ENCODE measurements around the gene TACR2. TPM values are rescaled to one million over a fixed set of nuclear protein-coding genes. Genes with fewer than 3 reads are reported as not detected.

TACR2 gene
- polyA plus RNA-seq (2012; ENCODE audit: insufficient read length, low read depth): 0.48 TPM

DNA sequence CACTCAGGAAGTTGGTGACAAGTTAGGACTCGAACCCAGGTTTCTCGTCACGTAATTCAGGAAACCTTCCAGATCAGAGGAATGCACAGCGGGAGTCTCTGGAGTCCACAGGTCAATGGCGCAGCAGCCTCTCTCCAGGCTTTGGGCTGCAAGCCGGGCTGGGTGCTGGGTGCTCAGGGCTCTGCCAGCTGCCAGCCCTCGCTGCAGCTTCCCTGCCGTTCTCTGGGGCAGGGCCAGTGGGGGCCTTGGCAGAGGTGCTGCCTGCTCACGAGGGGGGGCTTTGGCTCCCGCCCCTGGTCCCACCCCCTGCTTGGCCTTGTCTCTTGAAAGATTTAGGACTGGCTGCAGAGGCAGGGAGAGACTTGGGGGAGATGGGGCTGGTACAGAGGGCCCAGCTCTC is at the start of gene TACR2:
Gene TACR2 (minus strand): TSS at position 224 of the 400 bp plus-strand sequence. CDS start 595 bp downstream, outside the sequence.
- TF ChIP-seq FOXP2 (optimal IDR thresholded peaks at IDR 0.05; ENCODE audit: borderline replicate concordance, extremely low read depth, extremely low read length, insufficient read depth) (no peak), TAF1 (IDR thresholded peaks at IDR 0.05; ENCODE audit: borderline replicate concordance, insufficient read depth, low read length) (no peak), SIN3A (IDR thresholded peaks at IDR 0.05; ENCODE audit: borderline replicate concordance, insufficient read depth, low read length) (no peak), POLR2AphosphoS5 (IDR thresholded peaks at IDR 0.05; ENCODE audit: low read depth, low read length) (no peak)
- TF ChIP-seq, protein P1, sequence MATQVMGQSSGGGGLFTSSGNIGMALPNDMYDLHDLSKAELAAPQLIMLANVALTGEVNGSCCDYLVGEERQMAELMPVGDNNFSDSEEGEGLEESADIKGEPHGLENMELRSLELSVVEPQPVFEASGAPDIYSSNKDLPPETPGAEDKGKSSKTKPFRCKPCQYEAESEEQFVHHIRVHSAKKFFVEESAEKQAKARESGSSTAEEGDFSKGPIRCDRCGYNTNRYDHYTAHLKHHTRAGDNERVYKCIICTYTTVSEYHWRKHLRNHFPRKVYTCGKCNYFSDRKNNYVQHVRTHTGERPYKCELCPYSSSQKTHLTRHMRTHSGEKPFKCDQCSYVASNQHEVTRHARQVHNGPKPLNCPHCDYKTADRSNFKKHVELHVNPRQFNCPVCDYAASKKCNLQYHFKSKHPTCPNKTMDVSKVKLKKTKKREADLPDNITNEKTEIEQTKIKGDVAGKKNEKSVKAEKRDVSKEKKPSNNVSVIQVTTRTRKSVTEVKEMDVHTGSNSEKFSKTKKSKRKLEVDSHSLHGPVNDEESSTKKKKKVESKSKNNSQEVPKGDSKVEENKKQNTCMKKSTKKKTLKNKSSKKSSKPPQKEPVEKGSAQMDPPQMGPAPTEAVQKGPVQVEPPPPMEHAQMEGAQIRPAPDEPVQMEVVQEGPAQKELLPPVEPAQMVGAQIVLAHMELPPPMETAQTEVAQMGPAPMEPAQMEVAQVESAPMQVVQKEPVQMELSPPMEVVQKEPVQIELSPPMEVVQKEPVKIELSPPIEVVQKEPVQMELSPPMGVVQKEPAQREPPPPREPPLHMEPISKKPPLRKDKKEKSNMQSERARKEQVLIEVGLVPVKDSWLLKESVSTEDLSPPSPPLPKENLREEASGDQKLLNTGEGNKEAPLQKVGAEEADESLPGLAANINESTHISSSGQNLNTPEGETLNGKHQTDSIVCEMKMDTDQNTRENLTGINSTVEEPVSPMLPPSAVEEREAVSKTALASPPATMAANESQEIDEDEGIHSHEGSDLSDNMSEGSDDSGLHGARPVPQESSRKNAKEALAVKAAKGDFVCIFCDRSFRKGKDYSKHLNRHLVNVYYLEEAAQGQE (IDR thresholded peaks at IDR 0.05; ENCODE audit: insufficient read depth in 1 of 2, low read depth in 2 of 2, low read length in 2 of 2): no peak

DNA sequence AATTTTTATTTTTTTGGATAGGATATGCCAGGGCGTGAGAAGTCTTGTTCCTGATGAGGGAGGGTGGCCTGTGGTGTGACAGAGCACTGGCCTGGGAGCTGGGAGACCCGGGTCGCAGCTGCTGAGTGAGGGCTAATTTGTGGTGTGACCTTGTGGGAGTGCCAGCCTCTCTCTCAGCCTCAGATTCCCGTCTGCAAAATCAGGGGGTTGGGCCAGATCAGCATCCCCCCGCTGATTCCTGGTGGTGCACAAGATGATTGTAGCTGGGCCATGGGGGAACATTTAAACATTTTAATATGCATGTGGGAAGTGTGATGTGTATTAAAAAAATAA is 49.4 kb upstream of the TACR2 start:
- TF ChIP-seq FOXP2 (optimal IDR thresholded peaks at IDR 0.05; ENCODE audit: borderline replicate concordance, extremely low read depth, extremely low read length, insufficient read depth) (no peak), POLR2AphosphoS5 (IDR thresholded peaks at IDR 0.05; ENCODE audit: low read depth, low read length) (no peak), SIN3A (IDR thresholded peaks at IDR 0.05; ENCODE audit: borderline replicate concordance, insufficient read depth, low read length) (no peak), TAF1 (IDR thresholded peaks at IDR 0.05; ENCODE audit: borderline replicate concordance, insufficient read depth, low read length) (no peak)
- TF ChIP-seq, protein P1 (IDR thresholded peaks at IDR 0.05; ENCODE audit: insufficient read depth in 1 of 2, low read depth in 2 of 2, low read length in 2 of 2): no peak

DNA sequence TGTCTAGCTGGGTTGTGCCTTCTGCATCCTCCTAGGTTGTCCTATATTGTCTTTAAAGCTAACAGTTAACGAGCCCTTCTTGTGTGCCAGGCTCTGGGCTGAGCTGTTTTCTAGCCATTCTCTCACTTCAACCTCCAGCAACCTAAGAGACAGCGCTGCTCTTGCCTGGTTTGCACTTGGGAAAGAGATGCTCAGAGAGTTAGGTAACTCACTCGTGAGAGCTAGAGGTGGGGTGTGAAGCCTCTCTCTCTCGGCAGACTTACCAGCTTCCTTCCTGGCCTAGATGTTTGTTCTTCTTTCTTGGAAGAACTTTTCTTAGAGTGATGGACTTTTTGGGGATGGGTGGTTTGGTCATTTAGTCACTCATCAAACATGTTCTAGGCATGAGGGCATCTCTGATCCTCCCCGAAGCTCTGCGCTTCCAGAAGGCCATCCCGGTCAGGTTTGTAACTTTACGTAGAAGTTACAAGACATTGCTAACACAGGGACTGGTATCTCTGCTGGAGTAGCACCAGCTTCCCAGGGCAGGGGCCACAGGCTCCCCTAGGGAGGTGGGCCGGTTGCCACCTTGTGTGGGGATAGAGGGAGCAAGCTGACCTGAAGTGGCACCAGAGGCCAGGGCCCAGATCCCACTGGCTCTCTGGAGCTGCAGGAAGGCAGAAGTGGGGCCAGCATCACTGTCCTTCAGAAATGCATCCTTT is 48.9 kb upstream of the TACR2 start:
- TF ChIP-seq POLR2AphosphoS5 (IDR thresholded peaks at IDR 0.05; ENCODE audit: low read depth, low read length) (no peak), FOXP2 (optimal IDR thresholded peaks at IDR 0.05; ENCODE audit: borderline replicate concordance, extremely low read depth, extremely low read length, insufficient read depth) (no peak), SIN3A (IDR thresholded peaks at IDR 0.05; ENCODE audit: borderline replicate concordance, insufficient read depth, low read length) (no peak), TAF1 (IDR thresholded peaks at IDR 0.05; ENCODE audit: borderline replicate concordance, insufficient read depth, low read length) (no peak)
- TF ChIP-seq, protein P1 (IDR thresholded peaks at IDR 0.05; ENCODE audit: insufficient read depth in 1 of 2, low read depth in 2 of 2, low read length in 2 of 2): no peak

DNA sequence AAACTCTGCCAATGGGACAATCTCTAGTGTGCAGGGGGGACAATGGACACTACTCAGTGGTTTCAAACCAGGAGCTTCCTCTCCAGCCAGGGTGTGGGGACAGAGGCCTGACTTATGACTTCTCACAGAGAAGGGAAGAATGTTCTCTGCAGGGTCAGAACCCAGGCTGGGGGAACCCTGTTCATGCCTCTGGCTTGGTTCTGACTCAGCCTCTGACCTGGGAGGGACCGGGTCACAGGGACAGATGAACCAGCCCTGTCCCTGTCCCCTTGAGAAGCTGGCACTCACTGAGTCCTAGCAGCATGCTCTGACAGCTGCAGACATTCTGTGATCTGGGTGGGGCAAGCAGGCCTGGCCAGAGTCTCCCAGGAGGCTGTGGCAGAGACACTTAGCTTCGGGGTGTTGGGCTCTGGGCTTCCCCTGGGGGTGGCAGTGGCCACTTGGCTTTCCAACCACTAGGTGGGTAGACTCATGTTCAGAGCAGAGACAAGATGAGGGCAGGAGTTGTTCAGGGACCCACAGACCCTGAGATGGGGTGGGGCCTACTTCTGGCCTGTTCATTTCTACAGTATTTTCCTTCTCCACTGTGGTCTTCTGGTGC is 48.2 kb upstream of the TACR2 start:
- TF ChIP-seq, protein P1 (IDR thresholded peaks at IDR 0.05; ENCODE audit: insufficient read depth in 1 of 2, low read depth in 2 of 2, low read length in 2 of 2): no peak
- TF ChIP-seq TAF1 (IDR thresholded peaks at IDR 0.05; ENCODE audit: borderline replicate concordance, insufficient read depth, low read length): no peak
- TF ChIP-seq POLR2AphosphoS5 (IDR thresholded peaks at IDR 0.05; ENCODE audit: low read depth, low read length): no peak
- TF ChIP-seq SIN3A (IDR thresholded peaks at IDR 0.05; ENCODE audit: borderline replicate concordance, insufficient read depth, low read length): no peak

Measured in PFSK-1 (cell line).